Upper lobe of left lung (tissue), 6 donors: ENCODE results near the gene PAIP2. TPM values are rescaled to one million over a fixed set of nuclear protein-coding genes. Genes with fewer than 3 reads are reported as not detected.

Experiments used
- ATAC-seq, 2 donors: fragments of 200-7000 bp; cut with Tn5 transposase; one replicate each; pipeline ENCODE4 v1.9.1; 2022; ENCODE audit warnings: mild to moderate bottlenecking in 2 of 2, moderate library complexity in 2 of 2; ENCODE audit not compliant: low FRiP score in 2 of 2
- DNase-seq, 2 donors: peaks; one replicate each; pipeline ENCODE4 v3.0.0-alpha.2; 2019 to 2020
- H3K27ac ChIP-seq, 4 donors: fragments of 200-600 bp; sonication (generic); one replicate each; pipeline ENCODE4 v1.5.1; 2016 to 2019
- H3K27me3 ChIP-seq, 4 donors: fragments of 200-600 bp; sonication (generic); one replicate each; pipeline ENCODE4 v1.5.1; 2017 to 2019
- H3K36me3 ChIP-seq, 4 donors: fragments of 200-600 bp; sonication (generic); one replicate each; pipeline ENCODE4 v1.5.1; 2016 to 2019
- H3K4me1 ChIP-seq, 4 donors: fragments of 200-600 bp; sonication (generic); one replicate each; pipeline ENCODE4 v1.5.1; 2018 to 2019
- H3K4me3 ChIP-seq, 4 donors: fragments of 200-600 bp; sonication (generic); one replicate each; pipeline ENCODE4 v1.5.1; 2017 to 2019; ENCODE audit warnings: mild to moderate bottlenecking in 2 of 4, moderate library complexity in 1 of 4
- H3K9me3 ChIP-seq, 4 donors: fragments of 200-600 bp; sonication (generic); one replicate each; pipeline ENCODE4 v1.5.1; 2018 to 2019
- EP300 ChIP-seq, 4 donors: sonication (generic); formaldehyde crosslinking; IDR thresholded peaks; one replicate each; pipeline ENCODE4 v1.5.1; 2017; ENCODE audit warnings: antibody characterized with exemption in 4 of 4, control low read depth in 2 of 4
- POLR2A ChIP-seq, 4 donors: fragments of 450-650 bp; IDR thresholded peaks; one replicate each; pipeline ENCODE4 v1.5.1; 2016 to 2017; ENCODE audit warnings: antibody characterized with exemption in 4 of 4, mild to moderate bottlenecking in 2 of 4
- POLR2AphosphoS5 ChIP-seq, 2 donors: sonication (generic); formaldehyde crosslinking; IDR thresholded peaks; one replicate each; pipeline ENCODE4 v1.5.1; 2017; ENCODE audit warnings: antibody characterized with exemption in 2 of 2
- WGBS, 2 donors: methylation state at CpG; one replicate each; pipeline ENCODE4 v1.1.5; 2017 to 2018; 5-methylcytosine and 5-hydroxymethylcytosine counted together
- total RNA-seq, 6 donors: library from RNA; depleted of rRNA in 4 of 6; stranded (reverse); fragments of >200 nt in 4 of 6; gene quantifications; one replicate each; pipeline versions ENCODE4 v1.1.0 to v1.2.1, GENCODE V29; 2016 to 2021
- TF ChIP-seq, protein P1 (sequence below), 6 experiments: fragments of 450-650 bp in 4 of 6; fragments of 200-600 bp in 2 of 6; sonication (generic) in 2 of 6; IDR thresholded peaks; one replicate each; pipeline ENCODE4 v1.5.1; 2016 to 2019; ENCODE audit warnings: antibody characterized with exemption in 6 of 6
- donor health status: DM: no; HTN: no; CAD: no; lungs with moderate emphysema.
- donor health status: DM: no; HTN: yes; CAD: no; lungs with severe emphysema.

The PAIP2 gene
- total RNA-seq, 6 donors from 2014 or later: 36.7 to 103 (median 67.8) TPM

GRCh38 chr5:139376364-139376763, 34.7 kb downstream of the PAIP2 start:
- Histone ChIP-seq H3K27ac (no peak overlapping the region), H3K9me3 (no peaks in the 10 kb centered on the region), H3K4me3 (no peak overlapping the region), H3K36me3 (peaks cover 0 to 24% (median 19%) of the 10 kb centered on the region in 4 donors), H3K27me3 (no peaks in the 10 kb centered on the region), H3K4me1 (no peaks in the 10 kb centered on the region)
- TF ChIP-seq POLR2A (IDR thresholded peaks at IDR 0.05) (no peak), EP300 (IDR thresholded peaks at IDR 0.05) (no peak), POLR2AphosphoS5 (IDR thresholded peaks at IDR 0.05) (no peak)
- TF ChIP-seq, protein P1, sequence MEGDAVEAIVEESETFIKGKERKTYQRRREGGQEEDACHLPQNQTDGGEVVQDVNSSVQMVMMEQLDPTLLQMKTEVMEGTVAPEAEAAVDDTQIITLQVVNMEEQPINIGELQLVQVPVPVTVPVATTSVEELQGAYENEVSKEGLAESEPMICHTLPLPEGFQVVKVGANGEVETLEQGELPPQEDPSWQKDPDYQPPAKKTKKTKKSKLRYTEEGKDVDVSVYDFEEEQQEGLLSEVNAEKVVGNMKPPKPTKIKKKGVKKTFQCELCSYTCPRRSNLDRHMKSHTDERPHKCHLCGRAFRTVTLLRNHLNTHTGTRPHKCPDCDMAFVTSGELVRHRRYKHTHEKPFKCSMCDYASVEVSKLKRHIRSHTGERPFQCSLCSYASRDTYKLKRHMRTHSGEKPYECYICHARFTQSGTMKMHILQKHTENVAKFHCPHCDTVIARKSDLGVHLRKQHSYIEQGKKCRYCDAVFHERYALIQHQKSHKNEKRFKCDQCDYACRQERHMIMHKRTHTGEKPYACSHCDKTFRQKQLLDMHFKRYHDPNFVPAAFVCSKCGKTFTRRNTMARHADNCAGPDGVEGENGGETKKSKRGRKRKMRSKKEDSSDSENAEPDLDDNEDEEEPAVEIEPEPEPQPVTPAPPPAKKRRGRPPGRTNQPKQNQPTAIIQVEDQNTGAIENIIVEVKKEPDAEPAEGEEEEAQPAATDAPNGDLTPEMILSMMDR (IDR thresholded peaks at IDR 0.05): no peak
- DNase-seq (no peak), ATAC-seq (no peak)
- 88 to 96% methylated on average over 7 of the region's 7 CpGs for WGBS, 2 donors

GRCh38 chr5:139377226-139377625, 35.6 kb downstream of the PAIP2 start:
- DNase-seq (no peak), ATAC-seq (no peak)
- peaks cover 0 to 16% (median 12%) of the 10 kb centered on the region in 4 donors for H3K36me3 ChIP-seq
- no peaks in the 10 kb centered on the region for H3K9me3 ChIP-seq
- no peak overlapping the region for H3K4me3 ChIP-seq
- H3K27ac ChIP-seq: no peak overlapping the region
- H3K4me1 ChIP-seq: no peaks in the 10 kb centered on the region
- WGBS, 2 donors: 66% methylated on average over 3 of the region's 3 CpGs; no CpG with 5 or more reads in 1 of the 2 donors
- TF ChIP-seq EP300 (IDR thresholded peaks at IDR 0.05) (no peak), POLR2AphosphoS5 (IDR thresholded peaks at IDR 0.05) (no peak), POLR2A (IDR thresholded peaks at IDR 0.05) (no peak)
- TF ChIP-seq, protein P1 (IDR thresholded peaks at IDR 0.05): no peak
- H3K27me3 ChIP-seq: no peaks in the 10 kb centered on the region

DNA sequence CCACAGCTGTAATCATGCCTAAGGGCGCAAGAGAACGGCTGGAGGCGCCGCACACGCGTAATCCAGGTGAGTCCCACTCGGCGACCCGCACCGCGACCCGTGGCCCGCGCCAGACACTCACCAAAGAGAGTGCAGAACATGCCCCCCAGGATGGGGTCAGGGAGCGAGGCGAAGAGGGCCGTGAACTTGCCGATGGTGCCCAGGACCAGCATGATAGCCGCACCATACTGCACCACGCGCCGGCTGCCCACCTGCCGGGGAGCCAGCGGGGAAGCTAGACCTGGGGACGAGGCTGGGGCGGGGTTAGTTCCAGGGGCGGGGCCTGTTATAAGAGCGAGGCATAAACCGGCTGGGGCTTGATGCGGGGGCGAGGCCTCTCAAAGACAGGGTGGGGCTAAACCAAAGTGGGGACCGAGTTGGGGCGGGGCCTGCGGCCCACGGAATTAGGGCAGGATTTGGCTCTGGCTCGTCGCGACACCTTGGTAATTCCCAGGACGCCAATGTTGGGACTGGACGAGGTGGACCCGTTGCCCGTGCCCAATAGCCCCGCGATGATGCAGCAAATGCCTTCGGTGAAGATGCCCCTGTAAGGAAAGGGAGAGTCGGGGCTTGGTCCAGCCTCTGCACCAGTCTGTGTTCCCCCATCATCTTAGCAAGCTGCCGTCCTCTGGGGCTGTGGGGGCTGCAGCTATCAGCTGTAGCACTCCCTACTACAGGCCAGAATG, 36.6 kb downstream of the PAIP2 start:
- H3K27me3 ChIP-seq: no peaks in the 10 kb centered on the region
- DNase-seq (no peak), ATAC-seq (no peak)
- H3K36me3 ChIP-seq: peaks cover 0 to 16% (median 6%) of the 10 kb centered on the region in 4 donors
- no peaks in the 10 kb centered on the region for H3K9me3 ChIP-seq
- H3K27ac ChIP-seq: no peak overlapping the region
- no peaks in the 10 kb centered on the region for H3K4me1 ChIP-seq
- TF ChIP-seq EP300 (IDR thresholded peaks at IDR 0.05) (no peak), POLR2AphosphoS5 (IDR thresholded peaks at IDR 0.05) (no peak), POLR2A (IDR thresholded peaks at IDR 0.05) (no peak)
- TF ChIP-seq, protein P1 (IDR thresholded peaks at IDR 0.05): no peak
- WGBS, 2 donors: 82 to 86% methylated on average over 27 to 45 of the region's 47 CpGs
- H3K4me3 ChIP-seq: no peak overlapping the region

DNA sequence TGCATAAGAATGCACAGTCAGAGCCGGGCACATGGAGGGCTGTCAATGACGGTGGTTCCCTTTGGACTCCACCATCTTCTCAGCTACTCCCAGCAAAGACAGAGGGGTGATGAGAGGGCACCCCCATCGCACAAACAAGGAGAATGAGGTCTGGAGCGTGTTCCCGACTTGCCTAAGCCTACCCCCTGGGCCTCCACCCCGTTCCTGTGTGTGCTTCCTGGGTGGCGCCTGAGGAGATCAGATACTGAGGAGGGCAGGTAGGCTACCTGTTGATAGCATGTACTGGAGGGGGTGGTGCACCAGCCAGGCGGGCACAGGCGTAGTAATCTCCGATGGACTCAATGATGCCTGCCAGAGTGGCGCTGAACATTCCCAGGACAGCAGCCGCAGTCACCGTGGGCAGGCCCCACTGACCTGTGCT, 37.3 kb downstream of the PAIP2 start:
- no peaks in the 10 kb centered on the region for H3K27me3 ChIP-seq
- peaks cover 0 to 16% (median 2%) of the 10 kb centered on the region in 4 donors for H3K36me3 ChIP-seq
- no peaks in the 10 kb centered on the region for H3K4me1 ChIP-seq
- DNase-seq (no peak), ATAC-seq (no peak)
- no peak overlapping the region for H3K4me3 ChIP-seq
- H3K9me3 ChIP-seq: no peaks in the 10 kb centered on the region
- no peak overlapping the region for H3K27ac ChIP-seq
- WGBS, 2 donors: 79 to 88% methylated on average over 8 to 13 of the region's 13 CpGs
- TF ChIP-seq POLR2AphosphoS5 (IDR thresholded peaks at IDR 0.05): no peak
- TF ChIP-seq POLR2A (IDR thresholded peaks at IDR 0.05): no peak
- TF ChIP-seq, protein P1 (IDR thresholded peaks at IDR 0.05): no peak
- TF ChIP-seq EP300 (IDR thresholded peaks at IDR 0.05): no peak
